Activated CD8-positive, alpha-beta memory T cell treated with anti-CD3 and anti-CD28 coated beads, Interleukin-2, amount 50 U/mL, for 48 hours (primary cell): ENCODE data around the gene PAQR7.

ENCODE experiments used
- DNase-seq: peaks from one replicate; pipeline ENCODE4 v3.0.0-alpha.2; 2020

The PAQR7 gene

DNA sequence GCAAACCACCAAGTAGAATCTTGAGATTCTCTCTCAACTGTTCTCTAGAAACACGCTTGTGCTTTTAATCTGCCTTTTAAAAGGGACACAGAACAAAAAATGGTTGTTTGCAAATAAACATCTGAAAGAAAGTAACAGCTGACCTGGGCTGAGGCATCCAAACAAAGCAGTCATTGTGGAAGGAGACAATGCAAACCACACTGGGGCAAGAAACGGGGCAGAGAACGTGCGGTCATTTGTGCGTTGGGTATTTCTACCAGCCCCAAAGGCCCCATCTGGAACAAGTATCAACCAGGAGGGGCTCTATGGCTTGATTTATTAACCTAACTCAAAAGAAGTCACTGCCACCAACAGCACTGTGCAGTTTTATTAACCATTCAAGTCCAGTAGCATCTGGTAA is 24.7 kb upstream of the PAQR7 start:
- DNase-seq, result no peak

DNA sequence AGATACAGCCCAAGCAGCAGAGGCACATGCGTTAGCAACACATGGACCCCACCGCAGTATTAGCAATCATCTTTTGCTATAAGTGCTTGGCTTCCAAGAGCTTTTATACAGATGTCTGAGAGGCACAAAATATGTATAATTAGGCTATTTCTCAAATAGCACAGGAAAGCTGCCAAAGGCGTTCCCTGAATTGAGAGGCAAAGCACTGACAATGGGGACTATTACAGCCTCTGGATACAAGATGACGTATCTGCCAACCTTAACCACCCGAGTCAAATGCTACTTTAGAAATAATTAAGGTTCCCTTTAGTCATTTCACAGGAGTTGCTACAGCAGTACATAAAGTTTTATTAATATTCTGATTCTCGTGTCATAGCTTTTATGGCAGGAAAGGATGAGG is 24.3 kb upstream of the PAQR7 start:
- DNase-seq, result no peak

DNA sequence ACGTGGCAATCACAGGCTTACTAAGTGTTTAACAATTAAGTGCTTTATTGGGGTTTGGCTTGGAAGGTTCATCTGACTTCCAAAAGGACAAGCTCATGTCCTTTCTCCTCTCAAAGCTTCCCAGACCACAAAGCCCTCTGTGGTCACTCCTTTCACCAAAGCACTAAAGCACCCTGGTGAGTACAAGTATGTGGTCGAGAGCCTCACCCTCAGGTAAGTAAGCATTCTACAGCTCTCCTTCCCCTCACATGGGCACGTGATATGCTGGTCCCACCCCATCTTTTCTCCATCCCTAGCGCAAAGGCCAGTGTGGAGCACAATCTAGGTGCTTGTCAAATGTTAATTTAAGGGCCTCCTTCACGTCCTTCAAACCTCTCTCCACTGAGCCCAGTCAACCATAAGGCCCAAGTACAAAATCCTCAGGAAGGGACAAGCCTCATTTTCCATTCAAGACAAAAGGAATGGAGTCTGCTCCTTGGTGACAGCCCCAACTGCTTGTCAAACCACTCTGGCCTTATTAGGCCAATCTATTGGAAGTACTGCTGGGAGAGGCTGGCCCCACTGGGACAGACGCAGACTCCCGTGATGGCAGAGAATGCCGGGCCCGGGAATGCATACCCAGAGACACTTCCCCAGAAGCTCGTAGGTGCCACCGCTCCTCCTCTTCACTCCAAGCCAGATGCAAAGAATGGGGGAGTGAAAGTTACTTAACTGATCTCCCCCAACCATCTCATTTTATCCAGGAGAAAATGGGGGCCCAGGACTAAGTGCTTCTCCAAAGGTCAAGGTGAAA is 22.9 kb upstream of the PAQR7 start:
- DNase-seq, result no peak

DNA sequence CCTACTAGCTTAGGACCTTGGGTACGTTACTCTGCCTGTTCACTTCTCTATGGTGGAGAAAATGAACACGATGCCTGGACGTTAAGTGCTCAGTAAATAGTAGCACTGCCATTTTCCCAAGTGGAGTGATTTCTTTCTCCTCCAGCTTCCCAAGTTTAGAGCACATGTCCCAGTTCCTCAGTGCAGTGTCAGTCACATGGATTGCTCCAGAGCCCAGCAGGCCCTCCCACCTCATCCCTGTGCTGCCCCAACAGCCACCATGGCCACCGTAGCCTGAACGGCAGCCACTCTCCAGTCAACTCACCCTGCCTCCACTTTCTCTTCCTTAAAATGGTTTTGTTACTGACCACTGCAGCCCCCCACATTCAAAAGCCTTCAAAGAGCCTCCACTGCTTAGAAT is 22.2 kb upstream of the PAQR7 start:
- no peak for DNase-seq

DNA sequence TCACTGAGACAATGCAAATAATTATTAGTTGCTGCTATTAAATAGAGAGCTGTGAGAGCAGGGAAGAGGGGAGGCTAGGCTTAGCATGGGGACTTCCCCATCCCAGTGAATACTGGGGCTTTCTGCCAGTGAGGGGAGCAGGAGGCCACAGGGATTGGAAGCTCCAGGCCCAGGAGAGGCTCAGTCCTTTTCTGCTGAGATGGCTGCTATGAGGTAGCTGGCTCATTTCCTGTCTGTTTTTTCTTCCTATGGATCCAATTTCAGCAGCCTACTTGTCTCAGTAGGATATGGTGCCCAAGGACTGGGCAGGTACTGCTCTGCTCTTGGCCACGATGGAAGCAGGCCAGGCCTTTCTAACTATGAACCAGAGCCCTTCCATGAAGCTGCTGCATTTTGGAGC is 20.8 kb upstream of the PAQR7 start:
- no peak for DNase-seq

DNA sequence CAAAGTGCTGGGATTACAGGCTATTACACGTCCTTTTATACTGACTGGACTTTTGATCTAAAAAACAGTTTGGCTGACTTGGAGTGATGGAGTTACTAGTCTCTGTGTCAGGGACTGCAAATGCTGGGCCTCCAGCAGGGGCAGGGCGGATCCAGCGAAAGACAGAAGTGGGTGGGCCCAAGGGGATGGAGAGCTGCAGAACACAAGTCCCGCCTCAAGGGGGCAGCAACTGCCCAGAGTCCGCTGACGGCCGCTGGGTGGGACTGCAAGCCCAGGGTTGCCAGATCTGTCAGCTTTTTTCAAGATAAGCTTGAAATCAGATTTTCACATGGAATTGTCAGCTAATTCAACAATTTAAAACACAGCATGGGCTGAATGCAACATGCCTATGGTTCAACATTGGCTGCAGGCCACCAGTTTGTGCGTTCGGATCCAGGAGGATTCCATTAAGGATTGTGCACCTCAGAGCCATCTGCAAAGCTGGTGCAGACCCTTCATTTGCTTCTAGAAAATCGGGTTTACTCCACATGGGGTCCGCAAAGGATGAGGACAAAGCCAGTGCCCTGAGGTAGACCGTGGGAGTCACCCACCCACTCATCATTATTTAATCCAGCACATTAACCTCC is 20.0 kb upstream of the PAQR7 start:
- peak; percentile 93 for DNase-seq

DNA sequence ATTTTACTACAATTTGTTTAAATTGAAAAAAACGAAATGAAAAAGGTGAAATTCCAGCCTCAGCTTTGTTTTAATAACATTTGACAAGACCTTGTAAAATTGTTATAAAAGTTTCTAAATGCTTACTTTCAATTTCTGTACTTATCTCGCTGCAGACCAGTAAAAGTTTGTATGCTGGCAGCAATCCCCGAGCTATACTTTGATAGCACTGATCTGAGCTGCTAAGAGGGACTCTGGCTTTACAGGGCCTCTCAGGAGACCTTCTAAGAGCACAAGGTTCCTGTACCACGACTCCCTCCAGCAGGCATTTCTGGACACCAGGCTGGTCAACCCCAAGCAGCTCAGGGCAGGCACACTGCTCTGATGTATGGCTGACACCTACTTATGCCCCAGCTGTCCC is 17.6 kb upstream of the PAQR7 start:
- DNase-seq, result no peak

DNA sequence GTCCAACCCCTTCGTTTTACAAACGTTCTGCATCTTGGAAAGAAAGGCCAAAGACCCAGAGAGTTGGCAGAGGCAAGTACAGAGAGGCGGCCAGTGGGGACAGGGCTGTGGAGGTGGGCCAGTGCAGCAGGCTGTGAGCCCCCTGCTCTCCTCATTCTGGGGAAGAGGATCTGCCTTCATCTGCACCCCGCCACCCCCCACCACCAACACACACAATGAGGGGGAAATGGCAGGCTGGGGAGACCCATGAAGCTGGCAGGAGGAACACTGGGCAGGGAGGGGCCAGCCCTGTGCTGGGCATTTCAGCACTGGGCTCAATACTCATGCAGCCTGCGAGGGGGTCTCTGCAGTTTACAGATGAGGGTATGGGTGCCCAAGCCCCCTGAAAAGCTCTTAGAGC is 16.1 kb upstream of the PAQR7 start:
- no peak for DNase-seq

DNA sequence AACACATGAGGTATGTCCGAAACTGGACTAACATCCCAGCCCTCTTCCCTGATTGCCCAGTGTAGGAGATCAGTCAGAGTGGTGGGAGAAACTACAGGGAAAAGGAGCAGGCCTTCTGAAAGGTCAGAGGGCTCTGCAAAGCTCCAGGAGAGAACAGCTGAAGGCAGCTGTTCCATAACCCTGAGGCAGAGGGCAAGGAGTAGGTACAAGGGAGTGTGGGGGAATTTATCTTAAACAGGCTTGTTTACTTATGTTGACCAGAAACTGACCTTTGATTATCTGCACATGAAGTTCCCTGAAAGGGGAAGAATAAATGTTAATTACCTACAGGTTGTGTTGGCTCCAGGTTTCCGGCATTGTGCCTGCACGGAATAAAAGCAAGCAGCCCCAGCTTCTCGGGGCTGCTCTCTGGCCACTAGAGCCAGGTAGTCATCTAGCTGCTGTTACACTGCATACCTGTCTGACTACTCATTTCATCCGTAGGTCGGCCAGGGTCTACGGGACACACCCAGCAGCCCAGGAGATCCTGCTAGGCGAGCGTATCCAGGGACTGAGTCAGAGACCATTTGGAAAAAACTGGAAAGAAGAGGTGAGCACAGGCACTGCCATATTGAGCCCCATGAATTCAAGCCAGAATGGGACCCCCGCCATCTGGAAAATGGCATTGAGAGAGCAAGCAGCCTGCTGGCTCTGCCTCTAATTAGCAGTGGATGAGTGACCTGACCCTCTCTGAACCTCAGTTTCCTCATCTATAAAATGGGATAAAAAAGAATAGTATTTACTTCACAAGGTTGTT is 14.9 kb upstream of the PAQR7 start:
- no peak for DNase-seq

DNA sequence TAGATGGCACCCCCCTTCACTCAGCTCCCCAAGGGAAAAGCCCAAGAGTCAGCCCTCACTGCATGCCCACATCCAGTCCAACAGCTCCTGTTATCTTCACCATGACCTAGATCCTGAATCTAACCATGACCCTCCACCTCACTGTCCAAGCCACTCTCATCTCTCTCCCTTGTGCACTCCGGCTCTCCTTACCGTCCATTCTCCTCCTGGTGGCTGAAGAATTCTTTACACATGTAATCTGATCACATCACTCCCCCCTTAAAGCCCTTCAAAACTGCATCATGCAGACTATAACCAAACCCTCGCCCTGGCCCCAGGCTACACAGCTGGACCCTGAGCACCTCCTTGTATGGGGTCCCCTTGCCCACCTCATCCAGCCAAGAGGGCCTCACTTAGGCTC is 14.0 kb upstream of the PAQR7 start:
- no peak for DNase-seq

DNA sequence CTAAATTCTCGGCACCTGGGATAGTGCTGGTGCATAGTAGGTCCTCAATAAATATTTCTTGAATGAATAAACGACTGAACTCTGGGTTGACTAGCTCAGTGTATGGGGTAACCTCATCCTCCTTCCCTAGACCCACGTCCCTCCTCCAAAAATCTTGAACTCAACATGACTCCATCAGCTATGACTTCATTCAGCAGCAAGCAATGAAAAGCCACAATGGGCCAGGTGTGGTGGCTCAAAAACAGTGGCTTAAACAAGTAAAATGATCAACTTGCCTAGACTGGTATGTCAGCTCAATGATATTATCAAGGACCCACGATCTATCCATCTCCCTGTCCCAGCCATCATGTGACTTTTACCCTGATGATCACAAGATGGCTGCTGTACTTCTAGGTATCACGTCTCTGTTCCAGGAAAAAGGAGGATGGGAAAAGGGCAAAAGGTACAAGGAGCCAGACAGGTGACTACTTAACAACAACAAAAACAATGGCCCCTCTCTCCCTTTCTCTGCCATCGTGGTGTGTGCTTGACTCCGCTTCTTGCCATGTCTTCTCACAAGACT is 13.0 kb upstream of the PAQR7 start:
- DNase-seq, result no peak

DNA sequence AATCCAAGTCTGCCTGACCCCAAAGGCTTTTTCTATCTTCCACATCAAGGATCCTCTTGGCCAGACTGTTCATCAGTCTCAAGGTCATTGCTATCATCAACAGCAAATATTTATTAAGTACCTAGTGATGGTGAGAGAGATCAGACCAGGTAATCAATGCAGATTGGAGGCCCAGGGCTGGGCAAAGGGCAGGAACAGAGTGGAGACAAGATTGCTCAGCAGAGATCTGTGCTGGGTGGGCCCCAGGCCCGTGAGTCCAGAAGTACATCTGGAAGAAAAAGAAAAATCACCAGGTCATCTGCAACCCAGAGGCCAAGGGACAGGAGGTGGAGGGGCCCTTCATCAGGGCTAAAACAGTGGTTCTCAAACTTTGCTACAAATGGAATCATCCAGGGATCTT is 10.1 kb upstream of the PAQR7 start:
- DNase-seq, result no peak

DNA sequence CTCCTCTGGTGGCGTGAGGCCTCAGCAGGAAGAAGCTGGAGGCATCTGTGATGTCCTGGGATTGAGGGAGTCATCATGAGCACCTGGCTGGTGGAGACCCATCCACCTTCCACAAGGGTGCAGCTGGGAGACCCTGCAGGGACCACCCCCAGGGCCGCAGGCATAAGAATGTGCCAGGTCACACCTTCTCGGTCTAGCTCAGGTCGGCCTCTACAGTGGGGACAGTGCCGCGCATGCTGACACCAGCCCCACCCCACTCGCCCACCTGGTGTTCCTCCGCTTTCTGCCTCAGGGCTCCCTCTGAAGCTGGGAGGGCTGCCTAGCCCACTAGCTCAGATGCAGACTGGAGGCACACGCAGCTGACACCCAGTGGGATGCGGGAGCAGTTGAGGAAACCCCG is 5.8 kb upstream of the PAQR7 start:
- DNase-seq, result no peak

DNA sequence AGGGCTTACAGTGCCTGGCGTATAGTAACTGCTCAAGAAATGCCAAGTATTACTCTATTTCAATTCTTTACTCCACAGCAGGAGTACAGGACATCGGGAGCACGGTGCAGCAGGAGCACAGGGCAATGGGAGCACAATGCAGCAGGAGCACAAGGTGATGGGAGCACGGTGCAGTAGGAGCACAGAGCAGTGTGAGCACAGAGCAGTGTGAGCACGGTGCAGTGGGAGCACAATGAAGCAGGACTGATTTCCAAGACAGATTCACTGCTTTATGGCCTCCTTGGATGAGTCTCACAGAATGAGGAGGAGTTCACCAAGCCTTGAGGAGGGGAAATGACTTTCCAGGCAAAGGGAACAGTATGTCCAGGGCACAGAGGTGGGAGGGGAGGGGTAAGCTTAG is 5.0 kb upstream of the PAQR7 start:
- no peak for DNase-seq

DNA sequence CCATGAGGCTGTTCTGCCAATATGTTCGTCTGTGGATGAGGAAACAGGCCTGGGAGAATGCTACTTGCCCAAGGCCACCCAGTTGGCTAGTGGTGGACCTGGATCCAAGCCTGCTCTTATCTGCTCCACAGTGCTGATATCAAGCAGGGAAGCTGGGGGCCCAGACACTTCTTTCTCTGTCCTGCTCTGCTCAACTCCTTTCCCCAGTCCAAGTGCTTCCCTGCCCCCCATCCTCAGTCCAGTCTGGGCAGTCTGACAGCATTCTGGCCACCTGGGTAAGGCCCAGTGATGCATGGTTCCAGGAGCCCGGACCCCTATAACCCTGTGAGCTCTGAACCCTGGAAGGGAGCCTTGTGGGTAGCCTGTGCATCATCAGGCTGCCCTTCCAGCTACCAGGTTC is 4.2 kb upstream of the PAQR7 start:
- no peak for DNase-seq

DNA sequence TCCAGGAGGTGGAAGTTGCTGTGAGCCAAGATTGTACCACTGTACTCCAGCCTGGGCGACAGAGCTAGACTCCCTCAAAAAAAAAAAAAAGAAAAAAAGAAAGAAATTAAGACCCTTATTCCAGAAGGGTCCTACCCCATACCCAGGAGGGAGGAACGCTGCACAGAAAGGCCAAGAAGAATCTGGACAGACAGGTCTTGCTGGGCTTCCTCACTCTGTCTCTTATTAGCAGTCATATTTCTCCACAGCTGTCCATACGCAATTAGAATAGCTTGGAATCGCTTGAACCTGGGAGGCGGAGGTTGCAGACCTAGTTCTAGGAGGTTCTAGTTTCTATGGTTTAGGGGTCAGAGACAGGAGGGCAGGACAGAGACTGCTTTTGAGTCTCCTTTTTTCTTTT is 3.2 kb upstream of the PAQR7 start:
- no peak for DNase-seq

DNA sequence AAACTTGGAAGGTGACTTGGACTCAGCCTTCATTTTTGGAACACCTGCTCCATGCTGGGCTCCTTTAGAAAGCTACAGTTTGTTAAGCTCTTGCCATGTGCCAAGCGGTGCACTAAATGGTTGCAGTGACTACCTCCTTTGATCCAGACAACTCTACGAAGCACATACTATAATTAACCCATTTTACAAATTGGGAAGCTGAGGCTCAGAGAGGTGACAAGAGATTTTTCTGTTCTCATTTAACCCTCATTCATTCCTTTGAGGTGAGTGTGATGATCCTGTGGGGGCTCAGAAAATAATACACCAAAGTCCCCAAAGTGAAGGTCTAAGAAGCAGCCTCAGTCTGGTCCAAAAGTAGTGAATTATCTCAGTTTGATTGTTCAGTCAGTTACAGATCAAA is 1.6 kb upstream of the PAQR7 start:
- DNase-seq, result no peak

DNA sequence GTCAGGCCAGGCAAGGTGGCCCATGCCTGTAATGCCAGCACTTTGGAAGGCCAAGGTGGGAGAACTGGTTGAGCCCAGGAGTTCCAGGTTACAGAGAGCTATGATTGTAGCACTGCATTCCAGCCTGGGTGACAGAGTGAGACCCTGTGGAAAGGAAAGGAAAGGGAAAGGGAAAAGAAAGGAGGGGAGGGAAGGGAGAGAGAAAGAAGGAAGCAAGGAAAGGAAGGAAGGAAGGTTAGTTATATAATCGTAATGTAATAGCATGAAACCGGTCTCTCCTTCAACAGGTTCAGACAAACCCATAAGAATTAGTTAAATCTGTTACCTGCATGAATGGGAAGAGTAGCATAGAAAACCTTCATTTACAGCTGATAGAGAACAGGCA is 1.2 kb upstream of the PAQR7 start:
- DNase-seq, result no peak

DNA sequence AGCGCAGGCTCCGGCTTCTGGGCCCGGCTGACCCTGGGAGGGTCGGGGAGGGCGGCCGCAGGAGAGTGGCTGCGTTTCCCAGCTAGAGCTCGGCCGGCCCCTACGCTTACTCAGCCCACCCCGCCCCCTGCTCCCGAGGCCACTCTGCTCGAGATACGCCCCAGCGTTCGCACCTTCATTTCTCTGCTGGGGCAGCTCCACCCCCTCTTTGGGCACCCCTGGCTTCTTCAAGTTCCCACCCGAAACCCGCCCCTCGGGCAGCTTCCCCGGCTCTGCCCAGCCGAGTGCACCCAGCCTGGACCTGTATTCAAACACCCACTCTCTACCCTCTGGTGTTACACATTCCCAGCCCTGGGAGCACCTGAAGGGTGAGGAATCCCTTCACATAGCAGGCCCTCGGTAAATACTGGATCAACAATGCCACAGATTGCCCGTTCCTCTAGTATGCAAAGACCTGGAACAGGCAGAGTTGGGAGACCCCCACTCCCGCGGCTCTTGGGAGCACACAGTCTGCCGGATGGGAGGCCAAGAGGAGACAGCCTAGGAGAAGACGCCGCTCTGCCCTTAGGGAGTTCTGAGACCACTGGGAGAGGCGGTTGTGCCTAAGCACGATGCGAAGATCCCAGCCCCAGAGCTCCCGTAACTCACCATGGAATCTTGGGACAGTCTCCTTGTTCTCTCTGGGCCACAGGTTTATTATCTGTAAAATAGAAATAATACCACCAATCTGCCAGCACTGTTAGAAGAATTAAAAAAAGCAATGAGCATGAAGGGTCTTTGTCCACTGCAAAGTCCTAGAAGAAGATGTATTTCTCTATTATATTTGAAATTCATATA is 566 bp upstream of the PAQR7 start:
- no peak for DNase-seq

DNA sequence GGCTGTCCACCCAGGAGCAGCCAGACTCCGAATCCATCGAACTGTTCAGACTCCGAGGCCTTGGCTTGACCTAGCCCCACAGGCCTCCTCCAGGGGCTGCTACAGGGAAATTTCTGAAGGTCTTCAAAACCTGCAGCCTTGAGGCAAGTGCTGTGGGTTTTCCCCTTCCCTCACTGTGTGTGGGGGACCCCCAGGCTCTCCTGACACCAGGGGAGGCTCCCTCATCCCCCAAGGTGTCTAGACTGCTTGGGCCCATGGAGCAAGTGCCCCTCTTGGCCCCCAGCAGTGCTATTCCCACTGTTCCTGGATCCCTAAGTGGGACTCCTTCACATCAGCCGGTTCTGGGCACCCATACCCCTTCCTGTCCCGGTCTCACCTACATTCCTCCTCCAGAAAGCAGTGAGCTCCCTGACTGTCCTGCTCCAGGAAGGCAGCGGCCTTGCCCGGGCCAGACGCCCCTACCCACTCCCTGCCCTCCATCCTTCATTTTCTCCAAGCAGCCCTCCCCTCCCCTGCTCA is 814 bp downstream of the PAQR7 start:
- no peak for DNase-seq

DNA sequence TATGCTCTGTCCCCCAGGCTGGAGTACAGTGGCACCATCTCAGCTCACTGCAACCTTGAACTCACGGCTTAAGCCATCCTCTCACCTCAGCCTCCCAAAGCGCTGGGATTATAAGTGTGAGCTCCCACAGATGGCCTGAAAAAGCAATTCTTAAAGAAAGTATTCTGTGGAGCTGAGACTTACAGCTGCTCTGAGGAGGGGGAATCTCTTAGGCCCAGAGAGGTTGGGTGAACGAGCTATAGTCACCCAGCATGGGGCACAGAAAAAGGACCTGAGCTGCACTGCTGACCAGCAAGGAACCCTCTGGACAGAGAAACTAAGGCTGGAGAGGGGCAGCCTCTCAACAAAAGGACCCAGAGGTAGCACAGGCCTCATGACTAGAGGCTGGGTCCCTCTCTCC is 1.3 kb downstream of the PAQR7 start:
- DNase-seq, result no peak

DNA sequence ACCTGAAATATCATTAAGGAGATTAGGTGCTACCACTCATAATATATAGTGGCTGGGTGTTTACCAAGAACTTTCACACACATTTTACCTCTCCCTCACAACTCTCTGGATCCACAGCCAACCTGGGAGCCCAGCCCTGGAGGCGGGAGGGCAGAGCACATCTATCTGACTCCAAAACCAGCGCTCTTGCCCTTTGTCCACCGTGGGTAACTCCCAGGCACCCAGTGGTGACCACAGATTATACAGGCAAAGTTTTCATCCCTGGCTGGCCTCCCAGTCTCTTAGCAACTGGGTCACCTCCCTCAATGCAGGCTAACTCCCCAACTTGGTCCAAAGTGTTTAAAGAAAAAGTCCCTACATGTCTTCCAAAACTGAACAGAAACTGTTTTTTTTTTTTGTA is 2.4 kb downstream of the PAQR7 start:
- DNase-seq, result no peak

DNA sequence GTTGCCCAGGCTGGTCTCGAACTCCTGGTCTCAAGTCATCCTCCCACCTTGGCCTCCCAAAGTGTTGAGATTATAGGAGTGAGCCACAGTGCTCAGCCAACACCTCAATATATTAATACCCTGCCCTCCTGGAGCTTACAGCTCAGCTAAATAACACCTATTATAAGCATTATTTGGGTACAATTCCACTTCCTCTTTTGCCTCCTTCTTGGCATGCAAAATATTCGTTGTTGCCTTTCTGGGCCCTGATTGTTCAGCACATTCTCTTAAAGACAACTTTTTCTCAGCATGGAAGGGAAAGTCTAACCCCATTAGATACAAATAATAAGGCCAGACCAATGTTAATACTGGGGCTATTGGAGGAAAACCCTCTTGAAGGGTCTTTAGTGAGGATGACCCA is 2.8 kb downstream of the PAQR7 start:
- no peak for DNase-seq
